SH-SY5Y (cell line): ENCODE measurements around the gene VSTM2L.

Experiments used
- GATA2 ChIP-seq: IDR thresholded peaks from 2 replicates; pipeline ENCODE4 v1.6.1; 2011; ENCODE audit warnings: mild to moderate bottlenecking, low read depth, low read length
- GATA3 ChIP-seq: IDR thresholded peaks from 2 replicates; pipeline ENCODE4 v1.6.1; 2011; ENCODE audit warnings: low read depth, mild to moderate bottlenecking, low read length, moderate library complexity

VSTM2L gene

DNA sequence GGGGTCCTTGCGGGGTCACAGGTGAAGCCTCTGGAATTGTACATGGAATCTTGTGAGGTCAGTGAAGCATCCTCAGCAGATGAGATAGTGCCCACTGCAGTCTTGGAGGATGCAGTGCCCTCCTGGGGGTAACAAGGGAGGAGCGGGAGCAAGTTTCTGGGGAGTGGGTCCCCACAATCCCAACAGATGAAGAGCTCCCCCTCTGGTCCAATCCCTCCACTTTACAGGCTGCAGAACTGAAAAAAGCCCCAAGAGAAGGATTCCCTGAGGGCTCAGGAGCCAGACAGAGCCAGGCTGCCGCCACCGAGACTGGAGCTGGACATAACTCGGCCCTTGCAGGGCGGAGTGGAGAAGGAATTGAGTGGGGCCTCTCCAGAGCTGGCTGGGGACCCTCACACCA is 77.9 kb downstream of the VSTM2L start:
- TF ChIP-seq GATA3, result no peak
- TF ChIP-seq GATA2, result no peak

GRCh38 chr20:37981568-37981967 is 78.6 kb downstream of the VSTM2L start:
- TF ChIP-seq GATA3 (no peak), GATA2 (no peak)

- TF ChIP-seq GATA2 (no peak), GATA3 (no peak)
Observed at GRCh38 chr20:37983286-37983685, 80.4 kb downstream of the VSTM2L start.

DNA sequence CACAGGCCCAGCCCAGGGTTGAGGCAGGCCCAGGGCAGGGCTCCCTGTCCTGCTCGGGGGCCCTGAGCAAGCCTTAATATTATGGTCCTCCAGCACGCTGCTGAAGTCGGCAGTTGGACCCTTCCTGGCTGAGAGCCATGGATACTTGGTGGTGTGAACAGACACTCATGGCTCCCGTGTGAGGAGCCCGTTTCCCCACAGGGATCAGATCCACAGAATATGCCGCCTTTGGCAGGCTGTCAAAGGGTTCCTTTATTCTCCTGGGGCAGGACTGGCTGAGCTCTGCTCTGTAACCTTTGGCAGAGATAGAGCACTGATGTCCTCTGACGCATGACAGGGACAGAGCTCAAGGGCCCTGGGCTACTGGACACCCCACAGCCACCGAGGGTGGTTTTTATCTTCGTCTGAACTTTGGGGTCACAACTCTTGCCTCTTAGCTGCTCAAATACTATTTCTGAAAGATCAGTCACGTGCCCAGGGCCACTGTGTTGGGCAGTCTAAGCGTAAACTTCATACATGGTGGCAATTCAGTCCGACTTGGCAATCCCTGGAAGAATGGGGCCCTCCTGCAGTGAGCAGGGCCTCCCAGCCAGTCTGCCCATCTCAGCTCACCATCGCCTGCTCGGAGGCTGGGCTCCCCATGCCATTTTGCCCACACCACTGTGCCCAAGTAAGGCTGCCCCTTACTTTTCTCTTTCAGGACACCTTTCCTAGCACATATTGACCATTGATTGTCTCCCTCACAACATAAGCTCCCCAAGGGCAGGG is 81.3 kb downstream of the VSTM2L start:
- no peak for TF ChIP-seq GATA3
- TF ChIP-seq GATA2, result no peak

DNA sequence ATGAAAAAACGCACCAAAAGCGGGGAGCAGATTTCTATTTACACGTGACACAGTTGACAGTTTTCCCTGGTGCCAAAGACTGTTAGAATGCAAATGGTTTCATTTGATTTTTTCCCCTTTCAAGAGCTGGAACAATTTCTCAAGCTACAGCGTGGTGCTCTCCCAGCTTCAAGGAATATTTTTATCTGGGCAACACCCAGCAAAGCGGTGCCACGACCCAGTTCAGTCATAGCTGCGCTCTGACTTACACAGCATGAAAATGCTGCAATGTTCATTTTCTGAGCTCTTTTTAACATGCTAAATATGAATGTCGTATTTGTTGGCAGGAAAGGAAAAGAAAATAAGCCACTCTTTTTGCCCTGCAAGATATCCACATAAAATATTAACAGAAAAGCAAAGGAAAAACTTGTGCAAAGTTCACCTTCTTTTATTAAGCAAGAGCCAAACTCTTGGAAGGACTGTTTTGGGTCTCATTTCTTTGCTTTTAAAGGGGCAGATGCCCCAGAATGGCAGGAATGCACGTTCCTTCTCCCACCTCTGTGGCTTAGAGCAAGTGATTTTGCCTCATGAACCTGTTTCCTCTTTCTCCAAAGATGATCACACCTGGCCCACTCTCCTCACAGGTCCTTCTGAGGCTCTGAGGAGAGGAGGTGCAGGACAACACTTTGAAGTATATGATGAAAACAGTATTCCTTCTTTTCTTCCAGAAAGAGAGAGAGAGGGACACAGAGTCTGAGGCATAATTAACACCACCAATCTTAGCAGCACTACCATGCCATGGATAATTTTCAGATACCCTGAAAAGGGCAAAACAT is 83.3 kb downstream of the VSTM2L start:
- no peak for TF ChIP-seq GATA3
- TF ChIP-seq GATA2, result no peak

DNA sequence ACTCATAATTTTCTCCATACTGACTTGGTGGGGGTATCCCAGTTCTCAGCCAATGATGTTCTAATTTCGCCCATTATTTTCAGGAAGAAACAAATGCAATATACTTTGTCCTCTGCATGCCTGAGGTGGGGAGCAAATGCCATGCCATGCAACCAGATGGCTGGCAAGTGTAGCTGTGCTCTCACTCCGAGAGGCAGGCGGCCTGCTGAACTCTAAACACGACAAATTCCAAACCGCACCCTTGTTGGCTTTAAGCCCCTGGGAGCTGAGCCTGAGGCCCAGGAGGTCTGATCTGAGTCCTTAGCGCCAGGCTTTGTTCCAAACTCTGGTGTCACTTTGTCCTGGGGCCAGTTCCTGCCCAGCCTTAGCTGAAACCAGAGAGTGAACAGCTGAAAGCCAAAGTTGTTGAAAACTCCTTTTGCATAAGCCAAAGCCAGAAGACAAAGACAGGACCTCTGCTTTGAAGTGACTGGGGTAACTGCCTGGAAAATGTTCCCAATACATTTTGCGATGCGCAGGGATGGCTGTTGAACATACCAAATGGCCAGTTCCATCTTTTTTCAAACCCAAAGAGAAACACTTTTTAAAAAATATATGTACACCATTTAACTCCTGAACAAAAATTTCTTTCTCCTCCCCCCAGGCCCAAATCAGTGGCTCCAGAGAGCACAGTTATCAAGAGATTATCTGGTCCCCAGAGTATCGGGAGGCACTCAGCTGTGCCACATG is 84.1 kb downstream of the VSTM2L start:
- peak; percentile 97; the same call in 1 of the 2 replicates for TF ChIP-seq GATA3
- no peak; the same call in 1 of the 2 replicates for TF ChIP-seq GATA2

GRCh38 chr20:37987602-37988290 is 84.8 kb downstream of the VSTM2L start:
- peak; percentile 89 for TF ChIP-seq GATA3
- TF ChIP-seq GATA2, result peak; percentile 97

- TF ChIP-seq GATA2, result no peak
- TF ChIP-seq GATA3, result no peak
Observed at GRCh38 chr20:37988306-37988954, 85.5 kb downstream of the VSTM2L start.

DNA sequence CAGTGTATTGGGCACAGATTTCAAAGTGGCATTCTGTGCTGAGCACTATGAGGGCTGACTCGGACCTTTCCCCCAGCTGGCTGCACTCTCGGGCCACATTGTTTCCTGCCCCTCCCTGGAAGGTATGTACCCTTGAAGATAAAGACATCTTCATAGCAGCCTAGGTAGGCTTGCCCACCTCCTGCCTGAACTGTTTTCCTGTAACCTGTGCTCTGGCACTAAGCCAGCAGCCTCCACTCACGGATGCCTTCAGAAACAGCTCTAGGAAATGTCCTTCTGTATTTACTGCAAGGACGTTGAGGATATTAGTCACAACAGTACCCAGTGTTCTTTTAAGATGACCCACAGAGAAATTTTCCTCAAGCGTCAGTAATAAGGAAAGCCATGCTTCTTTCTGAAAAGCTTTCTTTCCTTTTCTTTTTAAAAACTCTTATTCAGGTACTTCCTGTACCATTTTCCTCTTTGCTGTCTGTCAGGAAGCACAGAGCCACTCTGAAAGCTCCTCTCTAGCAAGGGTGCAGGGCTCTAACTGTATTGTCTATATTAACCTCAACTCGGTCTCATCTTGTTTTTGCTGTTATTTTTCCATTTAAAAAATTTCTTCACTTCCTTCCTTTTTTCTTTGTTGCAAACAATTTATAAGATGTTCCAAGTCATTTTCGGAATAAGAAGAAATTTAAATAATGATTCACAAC is 86.8 kb downstream of the VSTM2L start:
- no peak for TF ChIP-seq GATA3
- TF ChIP-seq GATA2, result no peak

DNA sequence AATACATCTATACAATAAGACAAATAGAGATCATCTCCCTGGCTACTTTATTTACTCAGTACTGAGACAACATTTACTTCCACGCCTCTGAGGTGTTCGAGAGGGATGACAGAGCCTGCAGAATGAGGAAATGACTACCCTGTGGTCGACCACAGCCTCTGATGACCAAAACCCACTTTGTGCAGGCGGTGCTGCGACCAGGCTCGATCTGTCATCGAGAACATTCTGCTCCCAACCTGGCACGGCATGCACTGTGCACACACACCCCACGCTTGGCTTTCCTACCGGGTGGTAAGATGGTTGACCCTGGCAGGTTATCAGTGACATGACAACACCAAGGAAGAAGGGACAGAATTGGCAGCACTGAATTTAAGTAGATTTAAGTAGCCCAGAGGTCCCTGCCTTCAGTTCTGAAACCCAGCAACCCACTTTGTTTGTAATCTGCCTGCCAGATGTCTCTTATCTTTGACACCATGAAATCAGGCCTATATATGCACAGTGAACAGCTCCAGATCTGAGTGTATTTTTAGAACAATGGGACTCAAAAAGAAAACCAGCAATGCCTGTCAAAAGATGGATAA is 87.7 kb downstream of the VSTM2L start:
- TF ChIP-seq GATA3, result peak; percentile 76
- TF ChIP-seq GATA2, result peak; percentile 92

DNA sequence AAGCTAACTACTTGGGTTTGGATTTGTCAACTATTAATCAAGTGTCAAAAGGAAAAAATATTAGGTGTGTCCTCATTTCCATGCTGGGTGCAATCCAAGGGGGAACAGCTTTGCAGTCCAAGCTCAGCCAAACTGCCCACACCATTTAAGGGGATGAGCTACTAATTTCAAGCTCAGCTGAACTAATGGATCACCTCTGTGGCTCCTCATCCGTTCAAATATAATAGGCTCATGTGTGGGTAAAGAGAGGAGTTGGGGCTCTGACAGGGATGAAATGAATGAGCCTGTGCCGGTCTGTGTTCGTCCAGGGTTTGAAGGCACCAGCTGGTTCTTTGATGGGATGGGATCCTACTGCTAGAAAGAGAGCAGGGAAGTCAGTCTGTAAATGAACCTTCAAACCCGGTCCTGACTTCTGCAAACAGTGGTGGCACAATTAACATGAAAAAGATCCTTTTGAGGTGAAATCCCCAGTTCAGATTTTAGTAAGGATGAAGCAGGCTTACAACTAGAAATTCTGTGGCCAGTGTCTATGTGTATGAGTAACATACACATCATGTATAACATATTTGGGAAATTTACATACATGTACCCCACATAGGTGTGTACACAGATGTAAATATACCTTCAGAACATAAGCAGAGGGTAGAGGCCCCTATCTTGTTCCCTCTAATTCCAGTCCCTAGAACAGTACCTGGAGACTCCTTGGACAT is 88.4 kb downstream of the VSTM2L start:
- TF ChIP-seq GATA2 (no peak), GATA3 (no peak)

DNA sequence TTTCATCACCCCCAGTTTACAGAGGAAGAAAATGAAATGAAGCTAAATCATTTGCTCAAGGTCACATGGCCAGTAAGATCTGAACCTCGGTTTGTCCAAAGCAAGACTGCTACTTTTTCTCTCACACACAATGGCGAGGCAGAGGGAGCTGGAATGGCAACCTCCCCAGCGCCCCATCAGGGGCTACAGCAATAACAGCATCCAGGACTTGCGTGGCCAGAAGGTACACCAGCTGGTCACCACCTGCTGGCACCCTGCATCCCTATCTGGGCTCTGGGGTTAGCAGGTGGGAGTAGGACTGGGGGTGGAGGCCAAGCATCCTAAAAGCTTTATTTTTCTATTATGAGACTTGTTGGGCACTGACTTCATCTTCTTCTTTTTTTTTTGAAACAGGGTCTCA is 89.0 kb downstream of the VSTM2L start:
- TF ChIP-seq GATA3 (no peak), GATA2 (no peak)
